SK-N-SH treated with all-trans-retinoic acid at 6 μM for 48 hours (cell line): Measurements from ENCODE around the gene GPR68.

Experiments used
- ATAC-seq: fragments of 200-7000 bp; cut with Tn5 transposase; 3 replicates; pipeline ENCODE4 v1.9.1; 2020; ENCODE audit warnings: mild to moderate bottlenecking, moderate library complexity
- ARNTL ChIP-seq: fragments of 450-650 bp; formaldehyde crosslinking; IDR thresholded peaks from 2 replicates; pipeline ENCODE4 v1.5.0; 2020; ENCODE audit warnings: low read depth, mild to moderate bottlenecking, moderate library complexity, borderline replicate concordance
- BACH2 ChIP-seq: fragments of 250-450 bp; sonication (Bioruptor Pico); IDR thresholded peaks from 2 replicates; pipeline ENCODE4 v1.9.0; 2021; ENCODE audit warnings: mild to moderate bottlenecking, borderline replicate concordance
- CREB5 ChIP-seq: fragments of 250-450 bp; sonication (Bioruptor Pico); IDR thresholded peaks from 2 replicates; pipeline ENCODE4 v1.5.1; 2020; ENCODE audit warnings: low read depth, mild to moderate bottlenecking, moderate library complexity
- CSDC2 ChIP-seq: fragments of 250-450 bp; sonication (Bioruptor Pico); IDR thresholded peaks from 2 replicates; pipeline ENCODE4 v1.5.0; 2020; ENCODE audit warnings: mild to moderate bottlenecking, moderate library complexity
- ESRRG ChIP-seq: fragments of 250-450 bp; sonication (Bioruptor Pico); IDR thresholded peaks from 2 replicates; pipeline ENCODE4 v1.6.1; 2021; ENCODE audit warnings: mild to moderate bottlenecking
- GLIS3 ChIP-seq: fragments of 250-450 bp; sonication (Bioruptor Pico); IDR thresholded peaks from 2 replicates; pipeline ENCODE4 v1.5.0; 2020; ENCODE audit warnings: mild to moderate bottlenecking, moderate library complexity
- ISL1 ChIP-seq: fragments of 250-450 bp; sonication (Bioruptor Pico); IDR thresholded peaks from 2 replicates; pipeline ENCODE4 v2.1.2; 2022; ENCODE audit warnings: mild to moderate bottlenecking, moderate library complexity
- POU6F1 ChIP-seq: fragments of 250-450 bp; sonication (Bioruptor Pico); IDR thresholded peaks from 2 replicates; pipeline ENCODE4 v1.8.0; 2021; ENCODE audit warnings: low read depth, mild to moderate bottlenecking, moderate library complexity, borderline replicate concordance
- PPARA ChIP-seq: fragments of 250-450 bp; sonication (Bioruptor Pico); IDR thresholded peaks from 2 replicates; pipeline ENCODE4 v1.5.0; 2020; ENCODE audit warnings: mild to moderate bottlenecking, borderline replicate concordance
- RARB ChIP-seq: fragments of 250-450 bp; sonication (Bioruptor Pico); IDR thresholded peaks from 2 replicates; pipeline ENCODE4 v1.8.0; 2021; ENCODE audit warnings: mild to moderate bottlenecking, moderate library complexity
- SNAI2 ChIP-seq: fragments of 250-450 bp; sonication (Bioruptor Pico); IDR thresholded peaks from 2 replicates; pipeline ENCODE4 v1.5.0; 2020; ENCODE audit warnings: mild to moderate bottlenecking, moderate library complexity
- TCF4 ChIP-seq: fragments of 250-450 bp; sonication (Bioruptor Pico); IDR thresholded peaks from 2 replicates; pipeline ENCODE4 v1.8.0; 2021; ENCODE audit warnings: mild to moderate bottlenecking, moderate library complexity, borderline replicate concordance
- TOX ChIP-seq: fragments of 250-450 bp; sonication (Bioruptor Pico); IDR thresholded peaks from 2 replicates; pipeline ENCODE4 v1.8.0; 2021; ENCODE audit warnings: mild to moderate bottlenecking, moderate library complexity, borderline replicate concordance
- ZC3H10 ChIP-seq: fragments of 250-450 bp; sonication (Bioruptor Pico); IDR thresholded peaks from 2 replicates; pipeline ENCODE4 v1.5.1; 2021; ENCODE audit warnings: mild to moderate bottlenecking, moderate library complexity
- ZFP3 ChIP-seq: fragments of 250-450 bp; sonication (Bioruptor Pico); IDR thresholded peaks from 2 replicates; pipeline ENCODE4 v1.5.0; 2020; ENCODE audit warnings: mild to moderate bottlenecking, moderate library complexity
- ZFP30 ChIP-seq: fragments of 450-650 bp; formaldehyde crosslinking; IDR thresholded peaks from 2 replicates; pipeline ENCODE4 v1.5.0; 2022; ENCODE audit warnings: mild to moderate bottlenecking, moderate library complexity
- ZNF565 ChIP-seq: fragments of 450-650 bp; formaldehyde crosslinking; conservative IDR thresholded peaks from 2 replicates; pipeline ENCODE4 v1.5.0; 2020; ENCODE audit warnings: low read depth, mild to moderate bottlenecking, moderate library complexity
- TF ChIP-seq, protein P1 (sequence below): fragments of 250-450 bp; sonication (Bioruptor Pico); IDR thresholded peaks from 2 replicates; pipeline ENCODE4 v1.8.0; 2020; ENCODE audit warnings: mild to moderate bottlenecking, moderate library complexity, borderline replicate concordance
- TF ChIP-seq, protein P2 (sequence below): fragments of 250-450 bp; sonication (Bioruptor Pico); IDR thresholded peaks from 2 replicates; pipeline ENCODE4 v1.5.1; 2021; ENCODE audit warnings: mild to moderate bottlenecking, moderate library complexity

Gene GPR68

DNA sequence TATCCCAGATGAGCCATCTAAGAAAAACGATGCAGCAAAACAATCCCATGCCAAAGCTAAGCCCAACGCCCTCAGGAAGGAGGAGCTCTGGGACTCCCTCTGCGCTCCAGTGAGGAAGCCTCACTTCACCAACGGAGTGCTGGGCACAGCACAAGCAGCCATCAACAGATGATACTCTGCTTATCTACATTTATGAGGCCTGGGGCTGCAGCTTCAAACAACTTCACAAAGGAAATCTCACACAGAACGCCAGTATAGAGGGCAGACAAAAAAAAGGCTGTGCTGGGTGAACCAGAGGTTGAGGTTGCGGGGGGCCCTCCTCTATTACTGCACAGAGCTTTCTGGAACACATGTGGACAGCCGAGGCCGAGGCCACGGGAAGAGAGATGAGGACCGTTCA lies 34.9 kb upstream of the GPR68 start:
- ATAC-seq: no peak
- no peak for TF ChIP-seq SNAI2
- TF ChIP-seq BACH2: no peak
- no peak for TF ChIP-seq ZC3H10 (CRISPR knock-in tag)
- no peak for TF ChIP-seq ESRRG (CRISPR knock-in tag)
- TF ChIP-seq ARNTL: no peak
- TF ChIP-seq GLIS3: no peak
- no peak for TF ChIP-seq TOX (CRISPR knock-in tag)
- no peak for TF ChIP-seq ISL1 (CRISPR knock-in tag)
- TF ChIP-seq, protein P1, sequence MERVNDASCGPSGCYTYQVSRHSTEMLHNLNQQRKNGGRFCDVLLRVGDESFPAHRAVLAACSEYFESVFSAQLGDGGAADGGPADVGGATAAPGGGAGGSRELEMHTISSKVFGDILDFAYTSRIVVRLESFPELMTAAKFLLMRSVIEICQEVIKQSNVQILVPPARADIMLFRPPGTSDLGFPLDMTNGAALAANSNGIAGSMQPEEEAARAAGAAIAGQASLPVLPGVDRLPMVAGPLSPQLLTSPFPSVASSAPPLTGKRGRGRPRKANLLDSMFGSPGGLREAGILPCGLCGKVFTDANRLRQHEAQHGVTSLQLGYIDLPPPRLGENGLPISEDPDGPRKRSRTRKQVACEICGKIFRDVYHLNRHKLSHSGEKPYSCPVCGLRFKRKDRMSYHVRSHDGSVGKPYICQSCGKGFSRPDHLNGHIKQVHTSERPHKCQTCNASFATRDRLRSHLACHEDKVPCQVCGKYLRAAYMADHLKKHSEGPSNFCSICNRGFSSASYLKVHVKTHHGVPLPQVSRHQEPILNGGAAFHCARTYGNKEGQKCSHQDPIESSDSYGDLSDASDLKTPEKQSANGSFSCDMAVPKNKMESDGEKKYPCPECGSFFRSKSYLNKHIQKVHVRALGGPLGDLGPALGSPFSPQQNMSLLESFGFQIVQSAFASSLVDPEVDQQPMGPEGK: no peak
- TF ChIP-seq TCF4 (CRISPR knock-in tag): no peak
- TF ChIP-seq POU6F1 (CRISPR knock-in tag): no peak
- TF ChIP-seq CREB5: no peak
- TF ChIP-seq, protein P2, sequence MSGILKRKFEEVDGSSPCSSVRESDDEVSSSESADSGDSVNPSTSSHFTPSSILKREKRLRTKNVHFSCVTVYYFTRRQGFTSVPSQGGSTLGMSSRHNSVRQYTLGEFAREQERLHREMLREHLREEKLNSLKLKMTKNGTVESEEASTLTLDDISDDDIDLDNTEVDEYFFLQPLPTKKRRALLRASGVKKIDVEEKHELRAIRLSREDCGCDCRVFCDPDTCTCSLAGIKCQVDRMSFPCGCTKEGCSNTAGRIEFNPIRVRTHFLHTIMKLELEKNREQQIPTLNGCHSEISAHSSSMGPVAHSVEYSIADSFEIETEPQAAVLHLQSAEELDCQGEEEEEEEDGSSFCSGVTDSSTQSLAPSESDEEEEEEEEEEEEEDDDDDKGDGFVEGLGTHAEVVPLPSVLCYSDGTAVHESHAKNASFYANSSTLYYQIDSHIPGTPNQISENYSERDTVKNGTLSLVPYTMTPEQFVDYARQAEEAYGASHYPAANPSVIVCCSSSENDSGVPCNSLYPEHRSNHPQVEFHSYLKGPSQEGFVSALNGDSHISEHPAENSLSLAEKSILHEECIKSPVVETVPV (CRISPR knock-in tag): no peak
- no peak for TF ChIP-seq RARB

- ATAC-seq: no peak
- TF ChIP-seq, protein P2 (CRISPR knock-in tag): no peak
- TF ChIP-seq ISL1 (CRISPR knock-in tag) (no peak), GLIS3 (no peak), CREB5 (no peak), ZFP30 (CRISPR knock-in tag) (no peak), ZC3H10 (CRISPR knock-in tag) (no peak), PPARA (CRISPR knock-in tag) (no peak), TCF4 (CRISPR knock-in tag) (no peak), CSDC2 (CRISPR knock-in tag) (no peak), ZNF565 (CRISPR knock-in tag) (no peak), ZFP3 (CRISPR knock-in tag) (no peak), BACH2 (no peak)
- TF ChIP-seq, protein P1: no peak
Measured at GRCh38 chr14:91278383-91278715, 33.8 kb upstream of the GPR68 start.
